ENCODE measurements around the gene CACNB4. TPM values are rescaled to one million over a fixed set of nuclear protein-coding genes. Genes with fewer than 3 reads are reported as not detected.
"Not testable (repeated sequence)": the region's sequence is repeated elsewhere in the genome, so short reads cannot be mapped to it uniquely, and the experiment has no call there.

Gene CACNB4
- total RNA-seq, 4 donors from 2014 or later = 0.20 to 1.6 (median 0.90) TPM

- no peak for DNase-seq
- H3K36me3 ChIP-seq = no peaks in the 10 kb centered on the region
- in situ Hi-C loops (cut with MboI; ENCODE audit: low pct_ligation_motif_present in 1 of 4, low pct_unique_long_range_greater_than_20kb in 1 of 4, low sequenced_read_pairs in 3 of 4) (no loop called here), intact Hi-C loops (cut with DNase I; ENCODE audit: low total_unique reads) (no loop called here)
- no peaks in the 10 kb centered on the region for H3K27me3 ChIP-seq
- no peak overlapping the region for H3K27ac ChIP-seq
- no peaks in the 10 kb centered on the region for H3K9me3 ChIP-seq
- 88% methylated on average over 4 to 7 of the region's 7 CpGs for WGBS, 2 donors (ENCODE audit: low coverage in 1 of 2)
- no peak overlapping the region for H3K4me3 ChIP-seq
- no peaks in the 10 kb centered on the region for H3K4me1 ChIP-seq
- TF ChIP-seq POLR2AphosphoS5 (IDR thresholded peaks at IDR 0.05) (no peak), CTCF (IDR thresholded peaks at IDR 0.05) (no peak), POLR2A (IDR thresholded peaks at IDR 0.05) (no peak), EP300 (IDR thresholded peaks at IDR 0.05; ENCODE audit: low read depth) (no peak)
These were observed 217.5 kb downstream of the CACNB4 start for GRCh38 chr2:151881342-151881741.

- TF ChIP-seq EP300 (IDR thresholded peaks at IDR 0.05; ENCODE audit: low read depth) (no peak), POLR2AphosphoS5 (IDR thresholded peaks at IDR 0.05) (no peak), CTCF (IDR thresholded peaks at IDR 0.05) (no peak), POLR2A (IDR thresholded peaks at IDR 0.05) (no peak)
- Histone ChIP-seq H3K36me3 (no peaks in the 10 kb centered on the region), H3K27ac (no peak overlapping the region), H3K27me3 (no peaks in the 10 kb centered on the region), H3K9me3 (no peaks in the 10 kb centered on the region), H3K4me3 (no peak overlapping the region), H3K4me1 (no peaks in the 10 kb centered on the region)
- in situ Hi-C loops (cut with MboI; ENCODE audit: low pct_ligation_motif_present in 1 of 4, low pct_unique_long_range_greater_than_20kb in 1 of 4, low sequenced_read_pairs in 3 of 4) (no loop called here), intact Hi-C loops (cut with DNase I; ENCODE audit: low total_unique reads) (no loop called here)
- WGBS, 2 donors (ENCODE audit: low coverage in 1 of 2) = 95% methylated on average over 4 of the region's 4 CpGs
- DNase-seq = no peak
These were observed 218.3 kb downstream of the CACNB4 start for GRCh38 chr2:151880586-151880985.

GRCh38 chr2:151878655-151879563, 219.9 kb downstream of the CACNB4 start:
- no peak for TF ChIP-seq CTCF (IDR thresholded peaks at IDR 0.05)
- no peak for TF ChIP-seq POLR2A (IDR thresholded peaks at IDR 0.05)
- no peak for TF ChIP-seq POLR2AphosphoS5 (IDR thresholded peaks at IDR 0.05)
- no peak for TF ChIP-seq EP300 (IDR thresholded peaks at IDR 0.05; ENCODE audit: low read depth)
- no peak overlapping the region for H3K27ac ChIP-seq
- 84 to 86% methylated on average over 2 of the region's 2 CpGs for WGBS, 2 donors (ENCODE audit: low coverage in 1 of 2)
- no peaks in the 10 kb centered on the region for H3K36me3 ChIP-seq
- in situ Hi-C loops (cut with MboI; ENCODE audit: low pct_ligation_motif_present in 1 of 4, low pct_unique_long_range_greater_than_20kb in 1 of 4, low sequenced_read_pairs in 3 of 4) (no loop called here), intact Hi-C loops (cut with DNase I; ENCODE audit: low total_unique reads) (no loop called here)
- no peak for DNase-seq
- no peaks in the 10 kb centered on the region for H3K9me3 ChIP-seq
- H3K27me3 ChIP-seq = no peaks in the 10 kb centered on the region
- H3K4me3 ChIP-seq = no peak overlapping the region
- H3K4me1 ChIP-seq = no peaks in the 10 kb centered on the region

- Histone ChIP-seq H3K4me3 (no peak overlapping the region), H3K27me3 (no peaks in the 10 kb centered on the region), H3K9me3 (no peaks in the 10 kb centered on the region), H3K4me1 (no peaks in the 10 kb centered on the region), H3K27ac (no peak overlapping the region), H3K36me3 (no peaks in the 10 kb centered on the region)
- DNase-seq = no peak
- in situ Hi-C loops (cut with MboI; ENCODE audit: low pct_ligation_motif_present in 1 of 4, low pct_unique_long_range_greater_than_20kb in 1 of 4, low sequenced_read_pairs in 3 of 4) = no loop called here
- intact Hi-C loops (cut with DNase I; ENCODE audit: low total_unique reads) = no loop called here
- TF ChIP-seq POLR2AphosphoS5 (IDR thresholded peaks at IDR 0.05) = no peak
- TF ChIP-seq CTCF (IDR thresholded peaks at IDR 0.05) = no peak
- TF ChIP-seq EP300 (IDR thresholded peaks at IDR 0.05; ENCODE audit: low read depth) = no peak
- no peak for TF ChIP-seq POLR2A (IDR thresholded peaks at IDR 0.05)
These were observed 220.6 kb downstream of the CACNB4 start for GRCh38 chr2:151878204-151878603.

GRCh38 chr2:151875631-151876030, 223.2 kb downstream of the CACNB4 start:
- intact Hi-C loops (cut with DNase I; ENCODE audit: low total_unique reads); H3K36me3 ChIP-seq; in situ Hi-C loops (cut with MboI; ENCODE audit: low pct_ligation_motif_present in 1 of 4, low pct_unique_long_range_greater_than_20kb in 1 of 4, low sequenced_read_pairs in 3 of 4); H3K4me1 ChIP-seq; H3K4me3 ChIP-seq; H3K9me3 ChIP-seq; DNase-seq; H3K27me3 ChIP-seq; H3K27ac ChIP-seq: not testable (repeated sequence)
- 67% methylated on average over 3 of the region's 34 CpGs; no CpG with 5 or more reads in 1 of the 2 donors for WGBS, 2 donors (ENCODE audit: low coverage in 1 of 2)
